Kidney tubule cell (primary cell): Measurements from ENCODE around the gene CHRD.
A peak's percentile ranks its signal among the peaks of the same experiment; 100 is the strongest.

Experiments used
- DNase-seq: peaks from one replicate; pipeline ENCODE4 v3.0.0-alpha.2; 2018; ENCODE audit warnings: low spot score

Gene CHRD

DNA sequence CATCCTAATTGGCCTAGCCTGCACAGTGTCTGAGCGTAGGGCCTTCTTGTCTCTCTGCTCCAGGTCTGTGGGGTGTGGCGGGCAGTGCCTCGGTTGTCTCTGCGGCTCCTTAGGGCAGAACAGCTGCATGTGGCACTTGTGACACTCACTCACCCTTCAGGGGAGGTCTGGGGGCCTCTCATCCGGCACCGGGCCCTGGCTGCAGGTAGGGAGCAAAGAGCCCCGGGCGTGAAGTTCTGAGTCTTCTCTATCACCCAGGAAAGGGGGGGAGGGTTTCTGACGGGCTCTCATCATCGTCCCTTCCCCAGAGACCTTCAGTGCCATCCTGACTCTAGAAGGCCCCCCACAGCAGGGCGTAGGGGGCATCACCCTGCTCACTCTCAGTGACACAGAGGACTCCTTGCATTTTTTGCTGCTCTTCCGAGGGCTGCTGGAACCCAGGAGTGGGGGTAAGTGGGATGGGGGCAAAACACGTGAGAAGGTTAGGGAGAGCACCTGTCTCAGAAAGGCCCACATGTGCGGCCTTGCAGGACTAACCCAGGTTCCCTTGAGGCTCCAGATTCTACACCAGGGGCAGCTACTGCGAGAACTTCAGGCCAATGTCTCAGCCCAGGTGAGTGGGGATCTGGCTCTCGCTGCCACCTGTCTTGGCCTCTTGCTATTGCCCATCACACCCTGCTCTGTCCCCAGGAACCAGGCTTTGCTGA is 2.6 kb downstream of the CHRD start:
- no peak for DNase-seq

DNA sequence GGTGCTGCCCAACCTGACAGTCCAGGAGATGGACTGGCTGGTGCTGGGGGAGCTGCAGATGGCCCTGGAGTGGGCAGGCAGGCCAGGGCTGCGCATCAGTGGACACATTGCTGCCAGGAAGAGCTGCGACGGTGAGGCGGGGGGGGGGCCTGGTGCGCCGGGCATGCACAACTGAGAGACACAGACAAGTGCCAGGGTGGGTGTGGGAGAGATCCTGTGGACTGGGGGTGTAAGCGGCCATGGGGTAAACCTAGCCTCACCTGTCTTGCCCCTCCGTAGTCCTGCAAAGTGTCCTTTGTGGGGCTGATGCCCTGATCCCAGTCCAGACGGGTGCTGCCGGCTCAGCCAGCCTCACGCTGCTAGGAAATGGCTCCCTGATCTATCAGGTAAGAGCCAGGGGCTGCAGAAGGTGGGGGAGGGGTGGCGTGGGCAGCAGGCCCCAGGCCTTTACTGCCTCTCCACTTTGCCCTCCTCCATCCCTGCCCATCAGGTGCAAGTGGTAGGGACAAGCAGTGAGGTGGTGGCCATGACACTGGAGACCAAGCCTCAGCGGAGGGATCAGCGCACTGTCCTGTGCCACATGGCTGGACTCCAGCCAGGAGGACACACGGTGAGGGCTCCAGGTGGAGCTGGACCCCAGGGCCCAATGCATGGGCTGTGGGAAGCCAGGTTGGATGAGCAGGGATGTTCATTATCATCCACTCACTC is 3.3 kb downstream of the CHRD start:
- DNase-seq, result no peak

DNA sequence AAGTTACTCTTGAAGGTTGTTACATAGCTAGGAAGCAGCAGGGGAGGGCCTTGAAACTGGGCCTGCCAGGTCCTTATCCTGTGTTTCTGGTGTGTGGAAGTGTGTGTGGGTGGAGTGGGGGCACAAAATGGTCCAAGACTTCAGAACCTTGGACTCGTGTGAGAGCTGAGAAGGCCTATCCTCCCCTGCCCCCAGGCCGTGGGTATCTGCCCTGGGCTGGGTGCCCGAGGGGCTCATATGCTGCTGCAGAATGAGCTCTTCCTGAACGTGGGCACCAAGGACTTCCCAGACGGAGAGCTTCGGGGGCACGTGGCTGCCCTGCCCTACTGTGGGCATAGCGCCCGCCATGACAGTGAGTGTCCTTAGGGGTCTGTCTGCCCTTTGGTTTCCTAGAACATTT is 4.5 kb downstream of the CHRD start:
- no peak for DNase-seq

DNA sequence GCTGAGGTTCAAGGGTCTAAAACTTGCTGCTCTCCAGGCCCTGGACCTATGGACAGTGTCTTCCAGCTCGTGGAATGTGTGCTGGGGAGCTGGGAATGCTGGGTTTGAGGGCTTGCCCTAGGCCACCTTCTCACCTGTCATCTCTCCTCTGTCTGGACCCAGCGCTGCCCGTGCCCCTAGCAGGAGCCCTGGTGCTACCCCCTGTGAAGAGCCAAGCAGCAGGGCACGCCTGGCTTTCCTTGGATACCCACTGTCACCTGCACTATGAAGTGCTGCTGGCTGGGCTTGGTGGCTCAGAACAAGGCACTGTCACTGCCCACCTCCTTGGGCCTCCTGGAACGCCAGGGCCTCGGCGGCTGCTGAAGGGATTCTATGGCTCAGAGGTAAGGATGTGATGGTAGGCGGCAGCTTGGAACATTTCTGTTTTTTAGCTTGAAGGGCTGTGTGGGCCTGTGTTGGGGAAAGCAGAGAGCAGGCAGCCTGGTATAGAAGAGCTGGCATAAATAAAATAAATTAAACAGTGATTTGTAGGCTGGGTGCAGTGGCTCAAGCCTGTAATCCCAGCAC is 5.1 kb downstream of the CHRD start:
- DNase-seq, result no peak

DNA sequence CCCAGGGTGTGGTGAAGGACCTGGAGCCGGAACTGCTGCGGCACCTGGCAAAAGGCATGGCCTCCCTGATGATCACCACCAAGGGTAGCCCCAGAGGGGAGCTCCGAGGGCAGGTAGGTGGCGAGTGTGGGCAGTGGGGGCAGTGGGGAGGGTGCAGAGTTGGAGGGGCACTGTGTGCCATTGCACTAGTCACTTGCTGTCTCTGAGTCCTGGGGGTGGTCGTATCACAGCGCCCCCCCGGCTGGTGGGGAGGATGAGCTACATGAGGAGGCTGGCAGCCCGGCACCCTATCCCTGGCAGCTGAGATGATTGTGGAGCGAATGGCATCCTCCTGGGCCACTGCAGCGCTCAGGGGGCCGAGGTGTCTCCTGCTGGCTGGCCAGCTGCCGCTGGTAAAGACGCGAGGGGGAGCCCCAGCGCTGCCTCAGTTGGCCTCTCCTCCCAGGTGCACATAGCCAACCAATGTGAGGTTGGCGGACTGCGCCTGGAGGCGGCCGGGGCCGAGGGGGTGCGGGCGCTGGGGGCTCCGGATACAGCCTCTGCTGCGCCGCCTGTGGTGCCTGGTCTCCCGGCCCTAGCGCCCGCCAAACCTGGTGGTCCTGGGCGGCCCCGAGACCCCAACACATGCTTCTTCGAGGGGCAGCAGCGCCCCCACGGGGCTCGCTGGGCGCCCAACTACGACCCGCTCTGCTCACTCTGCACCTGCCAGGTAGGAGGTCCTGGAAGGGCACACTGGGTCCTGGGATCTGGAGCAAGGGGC is 6.4 kb downstream of the CHRD start:
- DNase-seq, result no peak

DNA sequence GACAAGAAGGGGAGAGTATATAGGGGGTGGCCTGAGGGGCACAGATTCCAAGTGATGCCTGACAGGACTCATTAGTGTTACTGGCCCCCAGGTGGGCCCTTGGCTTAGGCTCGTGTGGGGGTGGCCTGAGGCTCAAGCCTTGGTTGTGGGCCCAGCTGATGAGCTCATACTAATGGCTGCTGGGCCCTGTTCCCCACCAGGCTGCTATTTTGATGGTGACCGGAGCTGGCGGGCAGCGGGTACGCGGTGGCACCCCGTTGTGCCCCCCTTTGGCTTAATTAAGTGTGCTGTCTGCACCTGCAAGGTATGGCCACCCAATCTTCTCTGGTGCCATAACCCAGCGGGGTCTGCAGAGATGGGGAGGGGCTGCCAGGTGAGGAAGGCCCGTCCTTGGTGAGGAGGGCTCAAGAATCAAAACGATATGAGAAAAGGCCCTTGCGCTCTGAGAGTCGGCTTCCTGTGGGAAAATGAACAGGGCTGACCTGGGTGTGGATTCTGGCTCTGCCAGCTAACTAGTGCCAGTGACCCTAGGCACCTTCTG is 7.4 kb downstream of the CHRD start:
- DNase-seq, result no peak

DNA sequence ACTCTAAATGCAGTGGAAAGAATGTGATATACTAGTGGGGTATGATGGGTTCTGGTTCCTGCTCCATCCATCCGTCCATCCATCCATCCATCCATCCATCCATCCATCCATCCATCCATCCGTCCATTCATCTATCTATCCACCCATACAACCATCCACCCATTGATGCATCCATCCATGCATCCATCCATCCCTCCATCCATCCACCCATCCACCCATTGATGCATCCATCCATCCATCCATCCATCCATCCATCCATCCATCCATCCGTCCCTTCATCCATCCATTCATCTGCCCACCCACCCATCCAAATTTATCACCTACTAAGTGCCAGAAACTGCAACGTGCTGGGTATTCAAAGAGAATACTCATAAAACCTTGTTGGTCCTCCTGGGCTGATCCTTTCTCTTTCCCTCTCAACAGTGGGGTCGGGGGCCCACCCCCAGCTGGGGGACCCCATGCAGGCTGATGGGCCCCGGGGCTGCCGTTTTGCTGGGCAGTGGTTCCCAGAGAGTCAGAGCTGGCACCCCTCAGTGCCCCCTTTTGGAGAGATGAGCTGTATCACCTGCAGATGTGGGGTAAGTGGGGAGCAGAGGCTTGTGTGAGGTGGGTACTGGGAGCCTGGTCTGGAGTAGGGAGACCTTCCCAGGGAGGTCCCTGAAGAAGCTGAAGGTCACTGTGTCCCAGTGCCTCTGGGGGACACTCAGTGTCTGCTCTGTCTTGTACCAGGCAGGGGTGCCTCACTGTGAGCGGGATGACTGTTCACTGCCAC is 8.5 kb downstream of the CHRD start:
- DNase-seq, result no peak

DNA sequence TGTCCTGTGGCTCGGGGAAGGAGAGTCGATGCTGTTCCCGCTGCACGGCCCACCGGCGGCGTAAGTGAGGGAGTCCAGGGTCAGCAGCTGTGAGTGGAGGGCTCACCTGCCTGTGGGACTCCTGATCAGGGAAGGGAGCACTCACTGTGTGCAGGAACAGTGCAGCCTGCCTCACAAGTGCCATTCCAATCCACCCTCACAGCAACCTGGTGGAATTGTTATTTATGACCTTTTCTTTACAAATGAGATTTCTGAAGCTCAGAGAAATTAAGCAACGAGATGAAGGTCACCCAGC is 9.0 kb downstream of the CHRD start:
- DNase-seq, result no peak

DNA sequence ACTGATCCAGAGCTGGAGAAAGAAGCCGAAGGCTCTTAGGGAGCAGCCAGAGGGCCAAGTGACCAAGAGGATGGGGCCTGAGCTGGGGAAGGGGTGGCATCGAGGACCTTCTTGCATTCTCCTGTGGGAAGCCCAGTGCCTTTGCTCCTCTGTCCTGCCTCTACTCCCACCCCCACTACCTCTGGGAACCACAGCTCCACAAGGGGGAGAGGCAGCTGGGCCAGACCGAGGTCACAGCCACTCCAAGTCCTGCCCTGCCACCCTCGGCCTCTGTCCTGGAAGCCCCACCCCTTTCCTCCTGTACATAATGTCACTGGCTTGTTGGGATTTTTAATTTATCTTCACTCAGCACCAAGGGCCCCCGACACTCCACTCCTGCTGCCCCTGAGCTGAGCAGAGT is 9.5 kb downstream of the CHRD start:
- DNase-seq, result no peak

DNA sequence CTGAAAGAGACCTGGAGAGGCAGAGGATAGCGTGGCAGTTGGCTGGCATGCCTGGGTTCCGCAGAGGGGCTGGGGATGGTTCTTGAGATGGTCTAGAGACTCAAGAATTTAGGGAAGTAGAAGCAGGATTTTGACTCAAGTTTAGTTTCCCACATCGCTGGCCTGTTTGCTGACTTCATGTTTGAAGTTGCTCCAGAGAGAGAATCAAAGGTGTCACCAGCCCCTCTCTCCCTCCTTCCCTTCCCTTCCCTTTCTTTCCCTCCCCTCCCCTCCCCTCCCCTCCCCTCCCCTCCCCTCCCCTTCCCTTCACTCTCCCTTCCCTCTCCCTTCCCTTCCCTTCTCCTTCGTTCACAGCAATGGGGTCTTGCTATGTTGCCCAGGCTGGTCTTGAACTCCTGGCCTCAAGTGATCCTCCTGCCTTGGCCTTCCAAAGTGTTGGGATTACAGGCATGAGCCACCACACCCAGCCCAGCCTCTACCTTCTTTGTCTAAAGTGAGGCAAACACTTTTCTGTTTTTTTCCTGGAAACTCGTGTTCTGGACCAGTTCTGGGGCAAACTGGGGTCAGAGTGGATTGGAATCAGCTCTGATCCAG is 10.2 kb downstream of the CHRD start:
- no peak for DNase-seq

DNA sequence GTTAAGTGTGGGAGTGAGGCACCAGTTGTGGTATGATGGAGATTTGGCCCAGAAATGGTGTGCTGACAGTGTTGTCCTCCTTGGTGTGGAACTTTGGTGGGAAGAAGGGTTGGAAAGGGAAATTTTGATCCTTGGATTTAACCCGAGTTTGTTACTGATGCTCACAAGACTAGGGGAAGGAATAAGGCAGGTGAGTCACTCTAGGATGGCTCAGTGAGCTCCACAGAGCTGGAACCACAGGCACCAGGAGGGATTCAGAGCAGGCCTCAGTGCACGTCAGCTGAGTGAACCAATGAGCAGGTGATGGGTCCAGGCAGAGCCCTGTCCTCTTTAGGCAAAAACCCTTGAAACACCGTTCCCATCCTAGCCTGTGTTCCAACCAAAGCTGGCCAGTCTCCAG is 11.4 kb downstream of the CHRD start:
- peak; percentile 73 for DNase-seq

DNA sequence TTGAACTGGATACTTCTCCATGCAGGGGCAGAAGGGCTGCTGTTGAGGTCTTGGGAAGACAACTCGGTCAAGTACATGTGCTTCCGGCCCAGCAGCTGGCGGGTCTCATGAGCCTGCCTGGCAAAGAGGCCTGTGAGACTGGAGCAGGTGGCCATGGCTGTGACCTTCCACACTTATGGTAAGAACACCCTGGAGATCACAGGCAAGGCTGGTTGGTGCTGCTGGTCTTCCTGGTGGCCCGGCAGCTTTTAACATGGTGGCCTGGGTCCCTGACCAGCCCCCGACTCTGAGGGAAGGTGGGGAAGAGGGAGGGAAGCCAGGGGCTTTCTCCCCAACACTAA is 15.4 kb downstream of the CHRD start:
- no peak for DNase-seq

DNA sequence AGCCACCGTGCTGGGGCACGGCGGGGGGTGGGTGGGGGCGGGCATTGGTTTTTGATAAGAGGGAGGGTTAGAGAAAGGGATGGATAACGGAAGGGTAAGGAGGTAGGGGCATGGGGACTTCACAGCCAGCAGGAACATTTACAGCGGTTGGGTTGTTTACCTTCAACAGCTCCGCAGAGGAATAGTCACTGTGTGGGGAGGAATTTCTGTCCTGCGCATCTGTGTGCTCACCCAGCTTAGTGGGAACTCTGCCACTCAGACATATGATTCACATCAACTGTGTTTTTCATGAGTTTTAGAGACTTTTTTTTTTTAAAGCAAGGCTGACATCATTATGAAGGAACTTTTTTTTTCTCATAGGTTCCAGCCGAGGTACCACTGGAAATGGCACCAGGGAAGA is 19.6 kb downstream of the CHRD start:
- peak; percentile 76 for DNase-seq

DNA sequence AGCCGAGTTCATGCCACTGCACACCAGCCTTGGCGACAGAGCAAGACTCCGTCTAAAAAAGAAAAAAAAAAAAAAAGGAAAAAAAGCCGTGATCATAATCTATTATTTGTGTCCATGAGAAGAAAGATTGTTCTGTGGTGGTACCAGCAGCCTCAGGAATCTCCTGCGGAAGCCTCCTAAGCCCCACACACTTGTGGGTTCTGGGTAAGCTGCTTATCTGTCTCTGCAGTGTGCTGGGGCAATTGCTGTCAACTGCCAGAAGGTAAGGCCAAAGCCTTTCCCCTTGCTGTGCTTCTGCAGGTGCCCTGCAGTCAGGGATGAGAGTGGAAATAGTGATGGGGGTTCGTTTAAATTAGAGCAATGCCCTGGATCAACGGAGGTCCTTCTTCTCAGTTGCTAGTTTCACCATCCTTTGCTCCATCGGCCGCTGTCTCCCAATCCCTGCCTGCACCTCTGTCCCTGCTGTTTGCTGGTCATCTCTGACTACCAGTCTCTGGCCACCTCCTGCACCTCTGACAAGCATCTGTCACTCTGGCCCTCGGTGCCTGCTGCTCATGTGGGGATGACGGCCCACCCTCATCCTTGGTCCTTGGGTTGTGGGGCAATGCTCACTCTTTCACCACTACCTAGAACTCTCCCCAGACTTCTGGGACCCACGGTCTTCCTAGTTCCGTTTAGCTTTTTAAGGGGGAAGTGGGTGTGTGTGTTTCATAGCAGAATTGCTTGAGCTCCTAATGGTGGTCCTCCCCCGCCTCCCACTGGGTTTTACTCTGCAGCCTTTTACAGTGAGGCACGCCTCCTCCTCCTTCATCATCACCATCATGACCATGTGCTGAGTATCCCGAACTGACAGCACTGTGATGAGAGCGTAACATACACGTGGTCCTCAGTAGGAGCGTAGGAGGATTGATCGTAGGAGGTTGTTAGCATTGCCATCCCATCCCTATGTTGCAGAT is 25.5 kb downstream of the CHRD start:
- no peak for DNase-seq

DNA sequence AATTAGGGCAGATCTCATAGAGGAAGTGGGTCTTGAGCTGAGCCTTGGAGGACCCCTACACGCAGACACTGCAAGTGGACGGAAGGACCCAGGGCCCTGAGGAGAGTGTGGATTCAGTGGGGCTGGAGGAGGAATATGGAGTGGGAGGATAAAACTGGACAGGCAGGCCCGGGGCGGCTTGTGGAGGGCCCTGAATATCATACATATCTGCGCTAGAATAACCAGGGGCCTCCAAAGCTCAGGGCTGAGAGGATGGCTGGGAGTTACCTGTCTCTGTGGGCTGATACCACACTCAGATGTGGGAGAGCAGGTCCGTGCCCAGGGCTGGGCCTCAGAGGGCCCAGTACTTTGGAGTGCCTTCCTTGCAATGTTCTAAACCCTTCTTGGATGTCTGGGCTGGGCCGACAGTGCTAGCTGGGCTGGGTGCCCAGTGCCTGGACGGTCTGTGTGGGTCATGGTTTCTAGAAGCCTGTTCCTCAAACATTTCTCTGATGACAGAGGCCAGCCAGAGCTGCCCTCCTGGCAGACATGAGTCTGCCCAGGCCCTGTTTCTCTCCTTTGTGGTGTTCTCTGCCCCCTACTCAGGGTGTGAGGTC is 29.6 kb downstream of the CHRD start:
- no peak for DNase-seq

DNA sequence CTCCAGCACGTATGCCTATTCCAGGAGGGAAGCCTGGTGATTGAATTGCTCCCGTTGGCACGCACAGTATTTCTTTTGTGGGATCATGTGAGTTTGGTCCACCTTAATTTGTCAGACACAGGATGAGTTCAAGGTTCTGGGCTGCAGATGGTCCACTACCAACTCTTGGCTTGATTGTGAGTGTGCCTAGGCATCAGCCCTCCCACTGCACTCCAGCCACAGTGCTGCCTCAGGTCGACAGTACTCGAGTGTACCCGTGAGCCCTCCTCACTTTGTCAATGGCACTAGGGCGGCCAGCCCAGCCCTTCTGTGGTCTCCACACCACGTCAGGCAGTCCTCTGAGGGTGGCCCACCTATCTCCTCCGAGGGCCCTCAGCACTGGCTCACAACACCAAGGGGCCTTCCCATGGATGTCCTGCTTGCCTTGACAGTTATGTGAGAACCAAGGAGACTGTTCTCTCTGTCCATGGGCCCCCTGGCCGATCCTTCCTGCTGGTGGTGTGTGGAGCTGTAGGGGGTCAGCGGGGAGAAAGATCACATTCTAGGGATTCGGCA is 30.2 kb downstream of the CHRD start:
- no peak for DNase-seq

DNA sequence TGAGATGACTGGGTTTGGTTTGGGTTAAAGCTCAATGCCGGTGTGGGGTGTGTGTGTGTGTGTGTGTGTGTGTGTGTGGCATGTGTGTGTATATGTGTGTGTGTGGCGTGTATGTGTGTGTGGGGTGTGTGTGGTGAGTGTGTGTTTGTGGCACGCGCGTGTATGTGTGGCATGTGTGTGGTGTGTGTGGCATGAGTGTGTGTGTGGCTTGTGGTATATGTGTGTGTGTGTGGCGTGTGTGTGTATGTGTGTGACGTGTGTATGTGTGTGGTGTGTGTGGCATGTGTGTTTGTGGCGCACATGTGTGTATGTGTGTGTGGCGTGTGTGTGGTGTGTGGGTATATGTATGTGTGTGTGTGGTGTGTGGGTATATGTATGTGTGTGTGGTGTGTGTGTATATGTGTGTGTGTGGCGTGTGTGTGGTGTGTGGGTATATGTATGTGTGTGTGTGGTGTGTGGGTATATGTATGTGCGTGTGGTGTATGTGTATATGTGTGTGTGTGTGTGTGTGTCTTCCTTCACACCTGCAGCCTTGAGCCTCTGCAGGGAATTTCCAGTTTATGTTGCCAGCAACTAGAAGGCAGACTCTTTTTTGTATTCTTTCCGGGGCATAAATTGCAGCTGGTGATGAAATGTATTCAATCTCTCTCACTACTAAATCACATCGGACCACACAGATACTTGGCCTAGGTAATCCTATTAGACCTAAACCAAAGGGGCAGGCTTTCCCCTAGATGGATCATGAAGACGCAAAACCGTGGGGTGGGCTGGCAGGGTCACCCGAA is 34.8 kb downstream of the CHRD start:
- no peak for DNase-seq

DNA sequence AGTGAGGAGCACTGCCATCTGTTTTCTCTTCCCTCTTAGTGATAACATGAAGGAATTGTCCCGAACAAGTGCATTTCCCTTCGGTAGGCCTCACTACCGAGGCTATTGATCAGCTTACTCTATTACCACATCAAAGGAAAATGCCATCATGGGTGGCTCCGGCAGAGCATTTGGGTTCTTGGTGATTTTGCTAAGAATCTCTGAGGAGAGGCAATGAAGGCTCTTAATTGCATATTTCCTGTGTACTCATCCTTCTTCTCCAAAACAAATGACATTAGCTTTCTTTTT is 35.3 kb downstream of the CHRD start:
- no peak for DNase-seq

DNA sequence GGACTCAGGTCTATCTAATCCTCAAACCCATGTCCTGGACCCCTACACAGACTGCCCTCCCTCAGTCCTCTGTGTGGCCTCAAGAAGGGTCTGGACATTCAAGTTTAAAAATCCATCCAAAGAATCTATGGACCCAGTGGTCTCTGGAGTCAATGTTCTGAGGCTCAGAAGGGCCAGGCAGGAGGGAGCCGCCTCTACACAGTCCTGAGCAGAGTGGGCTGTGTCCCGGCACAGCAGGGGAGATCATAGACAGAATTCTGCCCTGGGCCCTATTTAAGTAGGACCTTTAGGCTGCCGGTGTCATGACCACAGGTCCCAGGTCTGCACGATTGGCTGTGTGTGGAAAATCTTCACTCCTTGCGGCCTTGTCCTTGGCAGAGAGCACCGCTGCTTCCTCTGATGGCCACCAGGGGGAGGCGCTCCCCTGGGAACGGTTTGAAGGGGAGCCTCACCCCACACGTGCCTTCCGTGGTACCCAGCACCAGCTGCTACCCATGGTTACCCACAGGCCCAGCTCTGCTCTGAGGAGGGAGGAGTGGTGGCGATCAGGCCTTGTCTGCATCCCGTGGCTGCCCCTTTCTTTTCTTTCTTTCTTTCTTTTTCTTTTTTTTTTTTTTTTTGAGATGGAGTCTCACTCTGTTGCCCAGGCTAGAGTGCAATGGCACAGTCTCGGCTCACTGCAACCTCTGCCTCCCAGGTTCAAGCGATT is 37.9 kb downstream of the CHRD start:
- DNase-seq, result peak; percentile 57
